ENCODE results near the gene OLFML2A.

The OLFML2A gene

GRCh38 chr9:124854161-124854560 is 77.2 kb downstream of the OLFML2A start:
- DNase-seq (ENCODE audit: low read depth): no peak

- DNase-seq (ENCODE audit: low read depth): no peak
These were observed 77.9 kb downstream of the OLFML2A start for GRCh38 chr9:124854822-124855221.

GRCh38 chr9:124855566-124855943 is 78.6 kb downstream of the OLFML2A start:
- no peak for DNase-seq (ENCODE audit: low read depth)

GRCh38 chr9:124855944-124856765 is 79.2 kb downstream of the OLFML2A start:
- no peak for DNase-seq (ENCODE audit: low read depth)

GRCh38 chr9:124857533-124858162 is 80.7 kb downstream of the OLFML2A start:
- DNase-seq (ENCODE audit: low read depth): no peak

- DNase-seq (ENCODE audit: low read depth): no peak
These were observed 81.6 kb downstream of the OLFML2A start for GRCh38 chr9:124858330-124859046.

- no peak for DNase-seq (ENCODE audit: low read depth)
These were observed 83.1 kb downstream of the OLFML2A start for GRCh38 chr9:124859803-124860581.

GRCh38 chr9:124860582-124861341 is 83.8 kb downstream of the OLFML2A start:
- no peak for DNase-seq (ENCODE audit: low read depth)

GRCh38 chr9:124861342-124862229 is 84.7 kb downstream of the OLFML2A start, which contains the start of the genes ARPC5L and RPL35:
TSS of gene ARPC5L (plus strand) at chr9:124862130. CDS start at chr9:124869291, 7,161 bp downstream.
TSS of gene RPL35 (minus strand) at chr9:124861957. CDS start at chr9:124861912, 45 bp downstream.
- peak; percentile 90 for DNase-seq (ENCODE audit: low read depth)

GRCh38 chr9:124863371-124863871 is 86.5 kb downstream of the OLFML2A start:
- DNase-seq (ENCODE audit: low read depth): no peak

Data from stromal cell of bone marrow (primary cell).